CD14-positive monocyte (primary cell): ENCODE results near the gene CRIM1. TPM values are rescaled to one million over a fixed set of nuclear protein-coding genes. Genes with fewer than 3 reads are reported as not detected.

Experiments used
- DNase-seq, 3 donors: peaks; one replicate each; pipeline ENCODE4 v3.0.0-alpha.2; 2011 to 2022
- H2AFZ ChIP-seq: 2 replicates; pipeline ENCODE4 v1.6.0; 2012; ENCODE audit warnings: mild to moderate bottlenecking, low read depth, low read length, inconsistent platforms; ENCODE audit not compliant: insufficient read depth, poor library complexity, severe bottlenecking
- H3K27ac ChIP-seq, 2 donors: 1 replicate in 1 of 2; 2 replicates in 1 of 2; pipeline ENCODE4 v1.5.1; 2012 to 2013; ENCODE audit warnings: low read length in 2 of 2, control low read depth in 1 of 2, inconsistent platforms in 1 of 2, low read depth in 1 of 2, mild to moderate bottlenecking in 1 of 2
- H3K27me3 ChIP-seq, 2 donors: one replicate each; pipeline versions ENCODE4 v1.6.0 to v1.6.1; 2011 to 2013; ENCODE audit warnings: low read length in 2 of 2; ENCODE audit not compliant: control insufficient read depth in 2 of 2, insufficient read depth in 2 of 2
- H3K36me3 ChIP-seq, 2 donors: replicated peaks in 1 of 2; 1 replicate in 1 of 2; 2 replicates in 1 of 2; pipeline versions ENCODE4 v1.5.1 to v1.6.1; 2012 to 2013; ENCODE audit warnings: low read length in 2 of 2, control low read depth in 1 of 2, inconsistent platforms in 1 of 2, mild to moderate bottlenecking in 1 of 2; ENCODE audit not compliant: insufficient read depth in 2 of 2, control insufficient read depth in 1 of 2
- H3K4me1 ChIP-seq, 2 donors: 1 replicate in 1 of 2; 2 replicates in 1 of 2; pipeline versions ENCODE4 v1.5.1 to v1.6.1; 2012 to 2013; ENCODE audit warnings: low read length in 2 of 2, control low read depth in 1 of 2, inconsistent platforms in 1 of 2, mild to moderate bottlenecking in 1 of 2, moderate library complexity in 1 of 2; ENCODE audit not compliant: insufficient read depth in 2 of 2, control insufficient read depth in 1 of 2
- H3K4me2 ChIP-seq: replicated peaks from 2 replicates; pipeline ENCODE3; 2012; ENCODE audit warnings: low read length, moderate library complexity, mild to moderate bottlenecking; ENCODE audit not compliant: poor library complexity, severe bottlenecking; ENCODE audit errors: extremely low read depth
- H3K4me3 ChIP-seq, 3 experiments: fragments of 200-600 bp in 1 of 3; sonication (generic) in 1 of 3; replicated peaks in 1 of 3; 1 replicate in 2 of 3; 2 replicates in 1 of 3; pipeline ENCODE4 v1.5.1; 2011 to 2013; ENCODE audit warnings: low read length in 3 of 3, mild to moderate bottlenecking in 3 of 3, control low read depth in 2 of 3, low read depth in 2 of 3, inconsistent platforms in 1 of 3, moderate library complexity in 1 of 3
- H3K79me2 ChIP-seq: 2 replicates; pipeline ENCODE4 v1.6.0; 2012; ENCODE audit warnings: mild to moderate bottlenecking, control low read depth, inconsistent platforms, low read length, moderate library complexity; ENCODE audit not compliant: insufficient read depth
- H3K9ac ChIP-seq: 2 replicates; pipeline ENCODE4 v1.6.0; 2017; ENCODE audit warnings: low read length, mild to moderate bottlenecking; ENCODE audit not compliant: insufficient read depth, poor library complexity, severe bottlenecking
- H3K9me3 ChIP-seq, 2 donors: replicated peaks in 1 of 2; 1 replicate in 1 of 2; 2 replicates in 1 of 2; pipeline versions ENCODE4 v1.5.1 to v1.6.1; 2012 to 2013; ENCODE audit warnings: low read length in 2 of 2, control low read depth in 1 of 2; ENCODE audit not compliant: control insufficient read depth in 1 of 2, insufficient read depth in 1 of 2
- H4K20me1 ChIP-seq: 2 replicates; pipeline ENCODE4 v1.6.0; 2012; ENCODE audit warnings: mild to moderate bottlenecking, low read length, control low read depth, moderate library complexity; ENCODE audit not compliant: insufficient read depth
- H3K27ac Mint-ChIP-seq, 7 donors: one replicate each; pipeline ENCODE4 v1.8.0; 2020; ENCODE audit warnings: mild to moderate bottlenecking in 7 of 7, mixed read lengths in 7 of 7, moderate library complexity in 6 of 7, inconsistent platforms in 2 of 7
- H3K27me3 Mint-ChIP-seq, 3 donors: one replicate each; pipeline ENCODE4 v1.8.0; 2021 to 2022; ENCODE audit warnings: low read depth in 3 of 3, mild to moderate bottlenecking in 3 of 3, mixed read lengths in 3 of 3, moderate library complexity in 3 of 3, inconsistent platforms in 1 of 3
- H3K36me3 Mint-ChIP-seq, 2 donors: one replicate each; pipeline ENCODE4 v1.8.0; 2020; ENCODE audit warnings: mixed read lengths in 2 of 2, inconsistent platforms in 1 of 2, mild to moderate bottlenecking in 1 of 2
- H3K4me1 Mint-ChIP-seq: one replicate; pipeline ENCODE4 v1.8.0; 2020; ENCODE audit warnings: mild to moderate bottlenecking, mixed read lengths
- H3K4me3 Mint-ChIP-seq, 2 donors: one replicate each; pipeline ENCODE4 v1.8.0; 2020; ENCODE audit warnings: mild to moderate bottlenecking in 2 of 2, mixed read lengths in 2 of 2, moderate library complexity in 1 of 2
- H3K9me3 Mint-ChIP-seq, 7 donors: one replicate each; pipeline ENCODE4 v1.8.0; 2020 to 2022; ENCODE audit warnings: mixed read lengths in 7 of 7, mild to moderate bottlenecking in 6 of 7, moderate library complexity in 6 of 7, inconsistent platforms in 2 of 7
- CTCF ChIP-seq: fragments of 200-600 bp; IDR thresholded peaks from one replicate; pipeline ENCODE4 v1.8.0; 2022; ENCODE audit warnings: antibody characterized with exemption, mild to moderate bottlenecking
- WGBS: methylation state at CpG from one replicate; pipeline ENCODE4 v1.1.5; 2013; ENCODE audit warnings: missing lambda C conversion rate; ENCODE audit not compliant: insufficient coverage; 5-methylcytosine and 5-hydroxymethylcytosine counted together
- intact Hi-C, 2 donors: fragments of 100-400 bp; cut with micrococcal nuclease; formaldehyde crosslinking; loops; one replicate each; pipeline versions ENCODE4 v1.15.0 to v1.15.1; 2023
- polyA plus RNA-seq, 3 donors: library from polyadenylated mRNA; depleted of rRNA in 1 of 3; unstranded in 2 of 3; stranded (reverse) in 1 of 3; fragments of 300-500 nt in 2 of 3; fragments of >200 nt in 1 of 3; fragmentation: Illumina TruSeq in 2 of 3; gene quantifications; 1 replicate in 2 of 3; 2 replicates in 1 of 3; pipeline ENCODE4 v1.2.3, GENCODE V29; 2012 to 2021

The CRIM1 gene
- polyA plus RNA-seq, 3 donors: 0.08 to 0.27 TPM; not detected in 1

- Mint-ChIP-seq H3K4me3 (no peak overlapping the region), H3K27me3 (no peaks in the 10 kb centered on the region), H3K27ac (no peak overlapping the region), H3K9me3 (peaks cover 12 to 31% (median 22%) of the 10 kb centered on the region in 7 donors), H3K36me3 (peaks cover 2 to 3% of the 10 kb centered on the region in 2 donors), H3K4me1 (peaks cover 28% of the 10 kb centered on the region)
- Histone ChIP-seq H3K4me2 (no peak overlapping the region), H3K27ac (no peak overlapping the region), H3K36me3 (no peaks in the 10 kb centered on the region), H3K27me3 (no peaks in the 10 kb centered on the region), H2AFZ (no peak overlapping the region), H3K9me3 (peaks cover 8 to 18% of the 10 kb centered on the region in 2 donors), H3K4me1 (peaks cover 29 to 30% of the 10 kb centered on the region in 2 donors), H3K79me2 (no peaks in the 10 kb centered on the region), H4K20me1 (no peaks in the 10 kb centered on the region), H3K9ac (no peak overlapping the region), H3K4me3 (no peak overlapping the region)
- no peak for TF ChIP-seq CTCF
- intact Hi-C loops: no loop called here
- no peak for DNase-seq
- WGBS: 93% methylated on average over 3 of the region's 5 CpGs
These were observed 124.5 kb downstream of the CRIM1 start for GRCh38 chr2:36480028-36480427.

- intact Hi-C loops: no loop called here
- Histone ChIP-seq H3K27ac (no peak overlapping the region), H3K9me3 (peaks cover 8 to 12% of the 10 kb centered on the region in 2 donors), H3K9ac (no peak overlapping the region), H2AFZ (no peak overlapping the region), H3K79me2 (no peaks in the 10 kb centered on the region), H3K36me3 (no peaks in the 10 kb centered on the region), H3K4me2 (no peak overlapping the region), H3K27me3 (no peaks in the 10 kb centered on the region), H3K4me3 (no peak overlapping the region), H3K4me1 (peaks cover 29 to 30% of the 10 kb centered on the region in 2 donors), H4K20me1 (no peaks in the 10 kb centered on the region)
- H3K4me1 Mint-ChIP-seq: peaks cover 28% of the 10 kb centered on the region
- H3K9me3 Mint-ChIP-seq: peaks cover 8 to 25% (median 18%) of the 10 kb centered on the region in 7 donors
- H3K4me3 Mint-ChIP-seq: no peak overlapping the region
- WGBS: 100% methylated on average over 2 of the region's 2 CpGs
- no peak overlapping the region for H3K27ac Mint-ChIP-seq
- no peak for DNase-seq
- H3K27me3 Mint-ChIP-seq: no peaks in the 10 kb centered on the region
- no peak for TF ChIP-seq CTCF
- peaks cover 2 to 3% of the 10 kb centered on the region in 2 donors for H3K36me3 Mint-ChIP-seq
These were observed 125.1 kb downstream of the CRIM1 start for GRCh38 chr2:36480636-36481035.
